HCT116 (cell line): ENCODE results near the gene CMTM2. TPM values are rescaled to one million over a fixed set of nuclear protein-coding genes. Genes with fewer than 3 reads are reported as not detected.

Source experiments
- ATAC-seq: fragments of 200-7000 bp; cut with Tn5 transposase; 2 replicates; pipeline ENCODE4 v1.9.1; 2020; ENCODE audit warnings: mild to moderate bottlenecking, moderate library complexity
- BruUV-seq: library from RNA; stranded (reverse); fragments of 400-500 nt; replicated peaks from 2 replicates; lab custom pipeline; 2021; lab: Mats Ljungman, UMichigan
- CTCF ChIA-PET: fragments of 300-600 bp; sonication (Branson Sonifier 250); formaldehyde crosslinking; loops from one replicate; lab custom pipeline; 2021; ENCODE audit warnings: antibody characterized with exemption; lab: Charles Lee
- POLR2A ChIA-PET: fragments of 300-600, 350-600 bp; sonication (Branson Sonifier 250); formaldehyde crosslinking; loops from one replicate; lab custom pipeline; 2021; ENCODE audit warnings: antibody characterized with exemption; lab: Charles Lee
- RAD21 ChIA-PET, 2 experiments: fragments of 300-600 bp; sonication (Branson Sonifier 250); formaldehyde crosslinking; loops; one replicate each; lab custom pipeline; 2023; ENCODE audit warnings: low total read pairs in 2 of 2; ENCODE audit not compliant: uncharacterized antibody in 2 of 2, unreplicated experiment in 2 of 2, low non-redundant PET in 1 of 2; lab: Charles Lee
- DNase-seq: peaks from one replicate; pipeline ENCODE4 v3.0.0-alpha.2; 2010; ENCODE audit warnings: low read depth, low spot score
- H2AFZ ChIP-seq: fragments of 200-600 bp; shearing (Covaris generic), sonication (generic); 2 replicates; pipeline ENCODE4 v1.6.1; 2017; ENCODE audit warnings: low read depth, mixed run types, mixed read lengths, antibody characterized with exemption, low read length; ENCODE audit not compliant: poor library complexity, severe bottlenecking
- H3K27ac ChIP-seq: 2 replicates; pipeline ENCODE4 v1.5.1; 2012; ENCODE audit warnings: low read depth, low read length
- H3K27me3 ChIP-seq: fragments of 200-600 bp; sonication (generic); 2 replicates; pipeline ENCODE4 v1.6.1; 2016; ENCODE audit warnings: mixed run types, low read length, mixed read lengths; ENCODE audit not compliant: insufficient read depth
- H3K36me3 ChIP-seq, 2 experiments: fragments of 200-500 bp in 1 of 2; fragments of 200-600 bp in 1 of 2; sonication (Bioruptor generic) in 1 of 2; sonication (generic) in 1 of 2; 2 replicates each; pipeline versions ENCODE4 v1.5.1 to v1.6.1; 2014 to 2016; ENCODE audit warnings: low read length in 2 of 2, inconsistent platforms in 1 of 2, mixed read lengths in 1 of 2, mixed run types in 1 of 2; ENCODE audit not compliant: insufficient read depth in 2 of 2, control insufficient read depth in 1 of 2
- H3K4me1 ChIP-seq, 2 experiments: fragments of 200-600 bp in 1 of 2; sonication (generic) in 1 of 2; 2 replicates each; pipeline versions ENCODE4 v1.5.1 to v1.6.1; 2012 to 2017; ENCODE audit warnings: low read length in 2 of 2, inconsistent platforms in 1 of 2, mild to moderate bottlenecking in 1 of 2, mixed read lengths in 1 of 2, mixed run types in 1 of 2, moderate library complexity in 1 of 2; ENCODE audit not compliant: insufficient read depth in 2 of 2, control insufficient read depth in 1 of 2
- H3K4me2 ChIP-seq: fragments of 200-600 bp; sonication (generic); 2 replicates; pipeline ENCODE4 v1.6.1; 2017; ENCODE audit warnings: mixed run types, low read length, mixed read lengths
- H3K4me3 ChIP-seq, 2 experiments: fragments of 200-600 bp in 1 of 2; sonication (generic) in 1 of 2; replicated peaks in 1 of 2; 2 replicates each; pipeline ENCODE4 v1.5.1; 2011 to 2016; ENCODE audit warnings: low read length in 2 of 2, control low read depth in 1 of 2, low read depth in 1 of 2, mild to moderate bottlenecking in 1 of 2, mixed read lengths in 1 of 2, mixed run types in 1 of 2
- H3K79me2 ChIP-seq: fragments of 200-600 bp; sonication (generic); 2 replicates; pipeline ENCODE4 v1.6.1; 2017; ENCODE audit warnings: mild to moderate bottlenecking, mixed run types, low read length, moderate library complexity, mixed read lengths; ENCODE audit not compliant: insufficient read depth
- H3K9ac ChIP-seq: fragments of 200-600 bp; sonication (generic); 2 replicates; pipeline ENCODE4 v1.6.1; 2016; ENCODE audit warnings: low read length, mixed read lengths
- H3K9me2 ChIP-seq: fragments of 200-600 bp; sonication (generic), shearing (Covaris generic); 2 replicates; pipeline ENCODE4 v1.6.1; 2017; ENCODE audit warnings: mixed run types, mild to moderate bottlenecking, moderate library complexity; ENCODE audit not compliant: insufficient read depth
- H3K9me3 ChIP-seq, 2 experiments: fragments of 200-500 bp in 1 of 2; fragments of 200-600 bp in 1 of 2; sonication (Bioruptor generic) in 1 of 2; sonication (generic) in 1 of 2; 2 replicates each; pipeline ENCODE4 v1.6.1; 2014 to 2017; ENCODE audit warnings: low read length in 2 of 2, mixed read lengths in 2 of 2, inconsistent platforms in 1 of 2, low read depth in 1 of 2, mild to moderate bottlenecking in 1 of 2, mixed run types in 1 of 2, moderate library complexity in 1 of 2; ENCODE audit not compliant: control insufficient read depth in 1 of 2, insufficient read depth in 1 of 2
- H4K20me1 ChIP-seq: fragments of 200-600 bp; sonication (generic), shearing (Covaris generic); 2 replicates; pipeline ENCODE4 v1.6.1; 2017; ENCODE audit warnings: mixed run types, mild to moderate bottlenecking, moderate library complexity; ENCODE audit not compliant: insufficient read depth
- ATF3 ChIP-seq: IDR thresholded peaks from 2 replicates; pipeline ENCODE4 v1.6.1; 2012
- CBX3 ChIP-seq: IDR thresholded peaks from 2 replicates; pipeline ENCODE4 v1.6.1; 2012; ENCODE audit warnings: low read depth
- CTCF ChIP-seq, 3 experiments: fragments of 200-600 bp in 1 of 3; sonication (generic) in 1 of 3; IDR thresholded peaks in 2 of 3; conservative IDR thresholded peaks in 1 of 3; 2 replicates each; pipeline ENCODE4 v1.5.1; 2012 to 2017; ENCODE audit warnings: low read depth in 2 of 3, low read length in 2 of 3, antibody characterized with exemption in 1 of 3, borderline replicate concordance in 1 of 3, control low read depth in 1 of 3, mild to moderate bottlenecking in 1 of 3, mixed read lengths in 1 of 3, mixed run types in 1 of 3, moderate library complexity in 1 of 3; ENCODE audit not compliant: insufficient read depth in 1 of 3
- EGR1 ChIP-seq: IDR thresholded peaks from 2 replicates; pipeline ENCODE4 v1.6.1; 2012; ENCODE audit warnings: low read depth
- EZH2phosphoT487 ChIP-seq: fragments of 200-600 bp; IDR thresholded peaks from 2 replicates; pipeline ENCODE4 v1.6.1; 2018; ENCODE audit warnings: antibody characterized with exemption, borderline replicate concordance
- MAX ChIP-seq: IDR thresholded peaks from 2 replicates; pipeline ENCODE4 v1.6.1; 2012
- POLR2AphosphoS5 ChIP-seq: IDR thresholded peaks from 2 replicates; pipeline ENCODE4 v1.6.1; 2011; ENCODE audit warnings: mild to moderate bottlenecking, low read depth, low read length, moderate library complexity
- RAD21 ChIP-seq: IDR thresholded peaks from 2 replicates; pipeline ENCODE4 v1.6.1; 2012; ENCODE audit warnings: low read depth, mild to moderate bottlenecking
- REST ChIP-seq: IDR thresholded peaks from 2 replicates; pipeline ENCODE4 v1.6.1; 2012; ENCODE audit warnings: low read depth
- SP1 ChIP-seq: IDR thresholded peaks from 2 replicates; pipeline ENCODE4 v1.6.1; 2012; ENCODE audit warnings: low read depth
- SRF ChIP-seq: IDR thresholded peaks from 2 replicates; pipeline ENCODE4 v1.6.1; 2012; ENCODE audit warnings: low read depth
- ZNF274 ChIP-seq: fragments of 200-500 bp; sonication (Bioruptor generic); IDR thresholded peaks from 2 replicates; pipeline ENCODE4 v1.6.1; 2014; ENCODE audit warnings: mild to moderate bottlenecking, low read depth, low read length, inconsistent platforms
- intact Hi-C: fragments of 100-400 bp; cut with micrococcal nuclease; formaldehyde crosslinking; loops from 2 replicates; pipeline ENCODE4 v1.10.0; 2022
- total RNA-seq: library from RNA; stranded (reverse); gene quantifications from one replicate; pipeline ENCODE4 v1.2.1, GENCODE V29; 2021; ENCODE audit not compliant: unreplicated experiment

The CMTM2 gene
- total RNA-seq, 1 experiment from 2014 or later = 0.42 TPM

- Histone ChIP-seq H3K4me2 (no peak overlapping the region), H3K36me3 (peaks cover 0 to 4% of the 10 kb centered on the region in 2 experiments; a peak in 1 of 4 replicates), H2AFZ (no peak overlapping the region), H3K9ac (no peak overlapping the region), H3K4me3 (no peak overlapping the region), H3K27me3 (no peaks in the 10 kb centered on the region), H4K20me1 (no peaks in the 10 kb centered on the region), H3K9me2 (no peaks in the 10 kb centered on the region), H3K9me3 (no peaks in the 10 kb centered on the region), H3K27ac (no peak overlapping the region), H3K79me2 (no peaks in the 10 kb centered on the region), H3K4me1 (no peaks in the 10 kb centered on the region)
- ChIA-PET CTCF (interaction anchor here (1.2 to 3.0 kb wide), 7 partner anchors 27 to 306 kb away, joined by 3 to 8 read pairs (median 5); no protein-coding TSS in a partner anchor), RAD21 (interaction anchor here in 1 of 2 experiments (1.5 kb wide), 1 partner anchor 46 kb away, joined by 3 read pairs; no protein-coding TSS in a partner anchor), POLR2A (interaction anchor here (0.8 kb wide), 1 partner anchor 8 kb away, joined by 3 read pairs; no protein-coding TSS in a partner anchor)
- no TSS peak for BruUV-seq
- DNase-seq = no peak
- peak; percentile 54 for TF ChIP-seq RAD21
- peak in 2 of 3 experiments; percentile 30; a peak in 2 of 6 replicates for TF ChIP-seq CTCF (IDR thresholded peaks at IDR 0.05 in 2 of 3, conservative IDR thresholded peaks at IDR 0.05 in 1 of 3; ENCODE audit: borderline replicate concordance in 1 of 3, insufficient read depth in 1 of 3, low read depth in 2 of 3, low read length in 2 of 3)
- no peak for TF ChIP-seq SRF
- TF ChIP-seq EGR1 = no peak
- intact Hi-C loops = loop anchor here (5.0 kb wide), 1 partner anchor 310 kb away; no protein-coding TSS in a partner anchor
- no peak for ATAC-seq
Measured at GRCh38 chr16:66562409-66562808, 16.9 kb upstream of the CMTM2 start.

- Histone ChIP-seq H3K36me3 (peaks cover 0 to 4% of the 10 kb centered on the region in 2 experiments; a peak in 1 of 4 replicates), H3K79me2 (no peaks in the 10 kb centered on the region), H3K9me3 (no peaks in the 10 kb centered on the region), H3K4me2 (no peak overlapping the region), H3K4me3 (no peak overlapping the region), H3K27ac (no peak overlapping the region), H2AFZ (no peak overlapping the region), H3K27me3 (no peaks in the 10 kb centered on the region), H3K9me2 (no peaks in the 10 kb centered on the region), H3K4me1 (no peaks in the 10 kb centered on the region), H3K9ac (no peak overlapping the region), H4K20me1 (peaks cover 3% of the 10 kb centered on the region; the same call in 1 of the 2 replicates)
- intact Hi-C loops = loop anchor here (5.0 kb wide), 1 partner anchor 309 kb away; no protein-coding TSS in a partner anchor
- BruUV-seq = no TSS peak
- CTCF ChIA-PET = interaction anchor here (0.8 to 3.0 kb wide), 8 partner anchors 26 to 305 kb away, joined by 3 to 8 read pairs (median 5); no protein-coding TSS in a partner anchor
- TF ChIP-seq SP1 (no peak), EZH2phosphoT487 (no peak), CBX3 (no peak), REST (no peak), ATF3 (no peak), EGR1 (no peak), MAX (no peak), ZNF274 (no peak), POLR2AphosphoS5 (no peak), RAD21 (no peak)
- POLR2A ChIA-PET = no interaction called here
- no peak for ATAC-seq
- no peak for DNase-seq
- RAD21 ChIA-PET = no interaction called here
Measured at GRCh38 chr16:66562986-66563385, 16.3 kb upstream of the CMTM2 start.
